Peyer's patch (tissue), 4 donors: ENCODE measurements around the gene SLC39A11.

Experiments used
- POLR2A ChIP-seq, 2 donors: fragments of 450-650 bp; IDR thresholded peaks; one replicate each; pipeline ENCODE4 v1.5.1; 2017; ENCODE audit warnings: antibody characterized with exemption in 2 of 2, mild to moderate bottlenecking in 2 of 2, moderate library complexity in 2 of 2
- TF ChIP-seq, protein P1 (sequence below), 6 experiments: fragments of 450-650 bp in 4 of 6; fragments of 200-600 bp in 2 of 6; sonication (generic) in 1 of 6; IDR thresholded peaks; one replicate each; pipeline ENCODE4 v1.5.1; 2017 to 2019; ENCODE audit warnings: antibody characterized with exemption in 6 of 6, mild to moderate bottlenecking in 3 of 6, moderate library complexity in 1 of 6

DNA sequence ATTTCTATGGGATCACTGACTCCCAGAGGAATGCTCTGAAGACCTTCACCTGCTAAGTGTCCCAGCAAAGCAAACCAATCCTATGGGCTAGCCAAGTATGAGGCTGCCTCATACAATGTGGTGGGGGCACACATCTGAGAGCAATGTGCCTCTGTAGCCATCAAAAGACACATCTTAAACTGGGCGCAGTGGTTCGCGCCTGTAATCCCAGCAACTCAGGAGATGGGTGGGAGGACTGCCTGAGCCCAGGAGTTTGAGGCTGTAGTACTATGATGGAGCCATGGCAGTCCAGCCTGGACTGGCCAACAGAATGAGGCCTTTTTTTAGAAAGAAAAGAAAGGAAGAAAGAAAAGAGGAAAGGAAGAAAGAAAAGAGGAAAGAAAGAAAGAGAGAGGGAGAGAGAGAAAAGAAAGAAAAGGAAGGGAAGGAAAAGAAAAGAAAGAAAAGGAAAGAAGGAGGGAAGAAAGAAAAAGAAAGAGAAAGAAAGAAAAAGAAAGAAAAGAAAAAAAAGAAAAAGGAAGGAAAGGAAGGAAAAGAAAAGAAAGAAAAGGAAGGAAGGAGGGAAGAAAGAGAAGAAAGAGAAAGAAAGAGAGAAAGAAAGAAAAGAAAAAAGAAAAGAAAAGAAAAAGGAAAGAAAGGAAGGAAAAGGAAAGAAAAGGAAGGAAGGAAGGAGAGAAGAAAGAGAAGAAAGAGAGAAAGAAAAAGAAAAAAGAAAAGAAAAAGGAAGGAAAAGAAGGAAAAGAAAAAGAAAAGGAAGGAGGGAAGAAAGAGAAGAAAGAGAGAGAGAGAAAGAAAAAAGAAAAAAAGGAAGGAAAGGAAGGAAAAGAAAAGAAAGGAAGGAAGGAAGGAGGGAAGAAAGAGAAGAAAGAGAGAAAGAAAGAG lies 430.3 kb downstream of the SLC39A11 start:
- TF ChIP-seq, protein P1, sequence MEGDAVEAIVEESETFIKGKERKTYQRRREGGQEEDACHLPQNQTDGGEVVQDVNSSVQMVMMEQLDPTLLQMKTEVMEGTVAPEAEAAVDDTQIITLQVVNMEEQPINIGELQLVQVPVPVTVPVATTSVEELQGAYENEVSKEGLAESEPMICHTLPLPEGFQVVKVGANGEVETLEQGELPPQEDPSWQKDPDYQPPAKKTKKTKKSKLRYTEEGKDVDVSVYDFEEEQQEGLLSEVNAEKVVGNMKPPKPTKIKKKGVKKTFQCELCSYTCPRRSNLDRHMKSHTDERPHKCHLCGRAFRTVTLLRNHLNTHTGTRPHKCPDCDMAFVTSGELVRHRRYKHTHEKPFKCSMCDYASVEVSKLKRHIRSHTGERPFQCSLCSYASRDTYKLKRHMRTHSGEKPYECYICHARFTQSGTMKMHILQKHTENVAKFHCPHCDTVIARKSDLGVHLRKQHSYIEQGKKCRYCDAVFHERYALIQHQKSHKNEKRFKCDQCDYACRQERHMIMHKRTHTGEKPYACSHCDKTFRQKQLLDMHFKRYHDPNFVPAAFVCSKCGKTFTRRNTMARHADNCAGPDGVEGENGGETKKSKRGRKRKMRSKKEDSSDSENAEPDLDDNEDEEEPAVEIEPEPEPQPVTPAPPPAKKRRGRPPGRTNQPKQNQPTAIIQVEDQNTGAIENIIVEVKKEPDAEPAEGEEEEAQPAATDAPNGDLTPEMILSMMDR (IDR thresholded peaks at IDR 0.05) = no peak
- TF ChIP-seq POLR2A (IDR thresholded peaks at IDR 0.05) = no peak
